HG02885 (cell line): ENCODE measurements around the gene THTPA.
A peak's percentile ranks its signal among the peaks of the same experiment; 100 is the strongest.

ENCODE experiments used
- ATAC-seq: cut with Tn5 transposase; IDR thresholded peaks from one replicate; pipeline ENCODE4 v1.9.1; 2021; ENCODE audit warnings: mild to moderate bottlenecking; ENCODE audit not compliant: unreplicated experiment, poor library complexity

THTPA gene, protein sequence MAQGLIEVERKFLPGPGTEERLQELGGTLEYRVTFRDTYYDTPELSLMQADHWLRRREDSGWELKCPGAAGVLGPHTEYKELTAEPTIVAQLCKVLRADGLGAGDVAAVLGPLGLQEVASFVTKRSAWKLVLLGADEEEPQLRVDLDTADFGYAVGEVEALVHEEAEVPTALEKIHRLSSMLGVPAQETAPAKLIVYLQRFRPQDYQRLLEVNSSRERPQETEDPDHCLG

GRCh38 chr14:23555882-23556699 lies at the start of gene THTPA:
Gene THTPA, plus strand, starts transcription at chr14:23556271. Its CDS starts 487 bp downstream, at chr14:23556758.
- peak; percentile 84 for ATAC-seq

GRCh38 chr14:23512156-23512555 lies 43.9 kb upstream of the THTPA start:
- no peak for ATAC-seq

DNA sequence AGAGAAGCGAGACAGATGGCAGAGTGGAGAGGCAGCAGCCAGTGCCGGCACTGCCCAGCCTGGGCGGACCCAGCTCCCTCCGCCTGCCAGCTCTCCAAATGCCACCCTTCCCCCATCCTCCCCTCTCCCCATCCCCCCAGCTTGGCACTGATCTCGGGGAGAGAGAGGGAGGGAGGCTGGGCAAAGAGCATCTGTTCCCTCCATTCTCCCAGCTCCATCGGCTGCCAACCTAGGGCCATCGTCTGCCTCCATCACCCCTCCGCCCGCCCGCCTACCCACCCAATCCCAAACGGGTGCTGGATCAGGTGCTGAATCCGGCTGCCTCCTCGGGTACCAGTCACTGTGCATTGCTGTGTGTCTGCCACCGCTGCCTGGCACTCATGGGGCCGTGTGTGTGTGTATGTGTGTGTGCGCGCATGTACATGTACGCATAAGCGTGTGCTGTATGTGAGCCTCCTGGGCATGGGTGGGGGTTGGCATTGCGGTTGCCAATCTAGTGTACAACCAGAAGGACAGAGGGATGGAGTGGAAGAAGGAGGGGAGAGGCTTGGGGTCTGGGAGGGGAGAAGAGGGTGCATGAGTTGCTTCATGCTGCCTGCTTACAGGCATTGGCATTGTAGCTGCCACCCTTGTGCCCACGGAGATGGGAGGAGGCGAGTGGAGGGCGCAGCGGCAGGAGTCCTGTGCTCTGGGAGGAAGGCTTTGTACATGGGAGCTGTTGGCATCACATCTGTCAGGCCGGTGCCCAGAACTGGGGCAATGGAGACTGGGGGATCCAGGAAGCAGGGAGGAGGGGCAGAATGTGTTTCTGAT lies 42.9 kb upstream of the THTPA start:
- no peak for ATAC-seq

- no peak for ATAC-seq
Observed at GRCh38 chr14:23513818-23514643, 42.0 kb upstream of the THTPA start.

DNA sequence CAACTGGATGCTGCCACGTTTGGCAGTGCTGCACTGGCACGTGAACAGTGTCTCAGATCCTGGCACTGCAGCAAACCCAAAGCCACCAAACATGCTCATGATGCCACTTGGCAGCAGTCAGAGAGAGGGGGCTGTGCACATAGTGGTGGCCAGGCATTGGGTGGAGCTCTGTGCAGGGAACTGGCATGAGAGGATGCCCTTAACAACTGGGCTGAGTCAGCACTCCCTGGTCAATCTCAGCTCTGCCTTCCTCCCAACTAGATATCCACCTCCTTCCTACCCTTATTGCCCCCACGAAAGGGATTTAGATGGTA lies 41.5 kb upstream of the THTPA start:
- no peak for ATAC-seq

DNA sequence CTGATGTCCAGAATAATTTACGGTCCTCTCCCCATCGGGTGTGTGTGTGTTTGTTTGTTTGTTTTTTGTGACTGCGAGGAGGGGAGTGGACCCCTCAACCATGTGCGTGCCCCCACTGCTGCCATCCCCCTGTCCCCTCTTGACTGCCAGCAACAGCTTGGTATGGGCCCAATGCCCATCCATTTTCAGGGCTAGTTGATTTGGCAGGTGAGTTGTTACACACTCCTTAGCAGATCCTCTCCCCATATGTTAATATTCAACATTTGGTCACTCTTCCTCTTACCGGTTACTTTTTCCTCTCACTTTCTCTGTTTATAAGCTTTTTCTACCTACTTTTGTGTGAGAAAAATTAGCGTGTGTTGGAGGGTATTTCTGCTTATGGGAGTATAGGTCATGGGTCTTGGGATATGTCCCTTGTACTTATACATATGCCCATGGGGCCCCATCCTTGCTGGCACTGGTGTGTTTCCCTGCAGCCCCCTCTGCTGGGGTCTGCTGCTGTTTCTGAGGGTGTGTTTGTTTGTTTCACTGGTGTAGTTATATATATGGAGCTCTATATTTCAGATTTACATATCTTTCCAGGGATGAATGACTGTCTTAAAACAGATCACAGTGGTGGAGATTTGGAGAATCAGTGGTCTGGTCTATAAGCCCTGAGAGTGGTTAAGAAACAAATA lies 38.3 kb upstream of the THTPA start:
- no peak for ATAC-seq

- ATAC-seq, result no peak
Observed at GRCh38 chr14:23518709-23519108, 37.4 kb upstream of the THTPA start.

- ATAC-seq, result no peak
Observed at GRCh38 chr14:23520899-23521533, 35.1 kb upstream of the THTPA start.

- ATAC-seq, result no peak
Observed at GRCh38 chr14:23521785-23522640, 34.1 kb upstream of the THTPA start.

DNA sequence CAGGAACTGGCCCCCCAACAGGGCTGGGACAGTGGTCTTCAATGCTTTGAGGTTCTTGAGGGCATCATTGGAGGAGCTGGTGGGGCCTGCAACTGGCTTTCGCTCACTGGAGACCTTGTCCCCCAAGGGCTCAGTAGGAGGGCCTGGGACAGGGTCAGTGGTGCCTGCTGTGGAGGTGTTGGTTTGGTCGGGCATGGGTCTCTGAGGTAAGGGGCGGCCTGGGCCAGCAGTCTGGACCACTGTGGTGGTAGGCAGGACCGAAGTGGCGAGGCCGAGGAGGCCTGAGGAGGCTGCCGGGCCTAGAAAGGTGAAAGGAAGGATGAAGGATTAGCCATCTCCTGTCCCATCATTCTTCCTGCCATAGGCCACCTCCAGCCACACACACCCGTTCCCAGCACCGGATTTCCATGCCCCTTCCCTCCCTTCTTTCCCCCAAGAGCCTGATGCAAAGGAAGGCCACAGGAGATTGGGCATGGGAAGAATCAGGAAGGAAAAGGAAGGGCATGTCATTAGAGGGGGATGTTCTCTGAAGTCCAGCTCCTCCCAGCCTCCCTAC lies 33.4 kb upstream of the THTPA start:
- ATAC-seq, result no peak

DNA sequence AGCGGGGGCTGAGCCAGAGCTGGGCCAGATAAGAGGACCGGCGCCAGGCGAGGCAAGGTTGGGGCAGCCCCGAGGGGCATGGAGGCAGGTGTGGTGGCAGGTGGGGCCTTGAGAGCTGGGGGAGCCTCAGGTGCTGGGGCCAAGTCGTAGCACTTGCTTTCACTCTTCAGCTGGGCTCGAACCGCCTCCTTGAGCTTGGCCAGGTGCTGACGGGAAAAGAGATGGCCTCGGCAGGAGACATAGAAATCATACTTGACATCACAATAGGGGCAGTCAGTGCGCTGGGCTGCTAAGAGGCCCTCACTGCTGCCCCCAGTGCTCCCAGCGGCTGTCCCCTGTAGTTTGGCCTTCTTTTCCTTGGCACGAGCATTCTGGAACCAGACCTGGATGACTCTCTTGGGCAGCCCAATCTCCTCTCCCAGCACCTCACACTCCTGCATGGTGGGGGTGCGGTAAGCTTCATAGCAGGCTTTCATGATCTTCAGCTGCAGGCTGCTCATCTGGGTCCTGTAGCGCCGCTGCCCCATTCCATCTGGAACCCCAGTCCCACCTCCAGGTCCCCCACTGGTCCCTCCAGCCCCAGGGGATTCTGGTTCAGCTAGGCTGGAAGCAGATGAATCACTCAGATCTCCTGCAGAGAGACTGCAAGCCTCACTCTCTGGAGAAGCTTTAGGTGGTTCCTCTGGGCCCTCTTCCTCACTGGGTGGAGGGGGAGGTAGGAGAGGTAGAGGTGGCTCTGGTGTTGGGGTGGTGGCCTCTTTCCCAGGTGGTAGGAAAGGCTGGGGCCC lies 32.6 kb upstream of the THTPA start:
- ATAC-seq, result no peak

DNA sequence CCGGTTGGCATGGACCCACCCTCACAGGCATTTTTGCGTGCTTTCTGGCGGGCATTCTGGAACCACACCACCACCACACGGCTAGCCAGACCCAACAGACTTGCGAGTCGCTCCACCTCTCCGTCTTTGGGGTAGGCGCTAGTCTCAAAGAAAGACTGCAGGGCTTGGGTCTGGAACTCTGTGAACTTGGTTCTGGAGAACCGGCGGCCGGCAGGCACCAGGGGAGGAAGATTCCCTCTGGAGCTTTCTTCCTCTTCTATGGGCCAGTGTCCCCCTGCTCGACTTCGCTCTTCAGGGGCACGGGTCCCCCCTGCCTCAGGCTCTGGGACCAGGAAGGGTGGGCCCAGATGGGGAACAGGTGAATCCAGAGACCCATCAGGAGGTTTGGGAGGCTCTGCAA lies 31.1 kb upstream of the THTPA start:
- ATAC-seq, result no peak

- ATAC-seq, result no peak
Observed at GRCh38 chr14:23525611-23526010, 30.5 kb upstream of the THTPA start.

DNA sequence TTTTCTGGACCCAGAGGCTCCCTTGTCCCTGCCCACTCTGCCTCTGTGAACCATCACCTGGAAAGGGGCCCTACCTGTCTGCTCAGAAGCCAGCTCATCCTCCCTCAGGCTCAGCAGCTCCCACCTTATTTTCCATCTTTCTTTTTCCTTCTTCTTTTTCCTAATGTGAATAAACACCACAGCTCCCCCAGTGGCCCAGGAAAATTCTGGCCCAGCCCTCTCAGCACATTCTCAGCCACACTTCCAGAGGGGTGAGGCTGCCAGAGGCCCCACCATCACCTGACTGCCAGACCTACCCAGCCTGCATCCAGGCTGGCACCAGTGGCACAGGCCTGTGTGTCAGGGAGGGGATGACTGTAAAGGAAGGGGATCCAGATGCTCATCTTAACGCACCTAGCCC lies 27.5 kb upstream of the THTPA start:
- no peak for ATAC-seq

- no peak for ATAC-seq
Observed at GRCh38 chr14:23529016-23529415, 27.1 kb upstream of the THTPA start.

DNA sequence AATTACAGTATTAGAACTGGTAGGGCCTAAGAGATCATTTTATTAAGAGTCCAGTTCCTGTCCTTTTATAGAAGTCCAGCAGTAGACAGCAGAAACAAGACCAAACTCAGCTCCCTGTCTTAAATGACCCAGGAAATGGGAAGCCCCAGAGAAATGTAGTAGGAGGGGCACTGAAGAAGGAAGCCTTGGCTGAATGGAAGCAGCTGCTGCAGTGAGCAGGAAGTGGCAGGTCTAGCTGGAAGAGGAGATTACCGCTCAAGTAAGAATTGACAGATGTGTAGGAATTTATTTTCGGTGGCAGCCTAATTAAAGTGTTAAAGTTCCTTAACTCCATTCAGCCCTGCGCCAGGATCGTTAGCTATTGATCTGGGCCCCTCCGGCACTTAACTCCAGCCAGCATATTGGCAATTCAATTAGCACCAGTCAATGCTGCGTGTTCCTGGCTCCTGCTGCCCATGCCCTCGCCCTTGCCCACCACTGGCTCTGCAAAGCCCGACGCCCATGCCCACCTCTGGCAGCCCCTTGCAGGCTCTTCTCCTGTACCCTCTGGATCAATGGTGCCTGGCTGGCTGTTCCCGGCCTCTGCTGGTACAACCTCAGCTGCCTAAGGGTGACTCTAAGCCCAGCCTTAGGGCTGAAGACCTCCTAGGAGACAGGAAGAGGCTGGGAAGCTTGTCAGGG lies 25.6 kb upstream of the THTPA start:
- ATAC-seq, result no peak

DNA sequence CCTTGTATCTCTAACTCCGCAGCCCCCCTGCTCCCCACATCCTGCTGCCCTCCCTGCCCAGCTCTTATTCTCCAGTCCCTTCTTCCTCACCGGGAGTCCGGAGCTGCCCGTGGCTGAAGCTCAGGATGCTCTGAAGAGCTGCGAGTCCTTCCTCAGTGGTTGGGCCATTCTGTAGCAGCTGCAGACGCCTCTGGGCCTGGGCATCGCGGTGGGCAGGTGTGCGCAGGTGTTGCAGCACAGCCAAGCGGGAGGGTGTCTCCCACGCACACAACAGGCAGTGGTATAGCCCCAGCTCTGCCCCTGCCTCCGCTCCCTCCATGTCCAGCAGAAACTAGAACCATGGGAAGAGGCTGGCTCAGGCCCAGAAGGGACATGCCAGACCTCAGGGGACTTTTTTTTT lies 24.7 kb upstream of the THTPA start:
- ATAC-seq, result no peak
